ENCODE data around the gene TRIM15. TPM values are rescaled to one million over a fixed set of nuclear protein-coding genes. Genes with fewer than 3 reads are reported as not detected.

Gene TRIM15
- total RNA-seq, 1 experiment from 2014 or later = 0.20 TPM

GRCh38 chr6:30202366-30202765 lies 39.0 kb downstream of the TRIM15 start:
- Histone ChIP-seq H3K9me3 (ENCODE audit: control insufficient read depth, low read depth, low read length) (no peaks in the 10 kb centered on the region), H3K4me1 (ENCODE audit: insufficient read depth, low read length) (peaks cover 9% of the 10 kb centered on the region; the same call in 1 of the 2 replicates), H4K20me1 (ENCODE audit: control insufficient read depth, insufficient read depth, insufficient read length) (no peaks in the 10 kb centered on the region), H3T11ph (ENCODE audit: low read length) (no peak overlapping the region), H3K4me2 (ENCODE audit: insufficient read depth, insufficient read length, low read length) (no peak overlapping the region), H3K79me2 (ENCODE audit: insufficient read depth, low read length) (peaks cover 1% of the 10 kb centered on the region; the same call in 1 of the 2 replicates), H2BK12ac (ENCODE audit: insufficient read length, low read depth, low read length) (no peak overlapping the region), H2BK15ac (ENCODE audit: low read depth, low read length) (no peak overlapping the region), H4K8ac (replicated peaks; ENCODE audit: insufficient read length, low read depth, low read length) (no peak overlapping the region), H3K4ac (ENCODE audit: low read depth, low read length) (no peak overlapping the region), H2BK20ac (ENCODE audit: low read depth, low read length, poor library complexity, severe bottlenecking) (no peak overlapping the region), H3K27ac (ENCODE audit: insufficient read length, low read depth, low read length) (no peak overlapping the region), H2BK120ac (ENCODE audit: low read depth, low read length, poor library complexity, severe bottlenecking) (no peak overlapping the region), H3K23ac (ENCODE audit: insufficient read length, low read depth, low read length) (no peak overlapping the region), H3K79me1 (ENCODE audit: insufficient read depth, low read depth, low read length, poor library complexity, severe bottlenecking) (peaks cover 6% of the 10 kb centered on the region), H3K14ac (ENCODE audit: insufficient read depth, low read length) (no peak overlapping the region), H3K27me3 (ENCODE audit: insufficient read depth, low read length) (no peaks in the 10 kb centered on the region), H2BK5ac (ENCODE audit: insufficient read length, low read length) (no peak overlapping the region), H4K91ac (ENCODE audit: insufficient read length, low read depth, low read length) (no peak overlapping the region), H3K23me2 (ENCODE audit: insufficient read length, low read depth, low read length, poor library complexity, severe bottlenecking) (no peaks in the 10 kb centered on the region), H2AK5ac (ENCODE audit: insufficient read length, low read length) (no peak overlapping the region), H3K56ac (ENCODE audit: insufficient read length, low read depth, low read length) (no peak overlapping the region), H3K9ac (ENCODE audit: extremely low read depth, insufficient read length, low read length) (peak overlapping the region; percentile 3), H3K18ac (ENCODE audit: insufficient read length, low read depth, low read length) (no peak overlapping the region), H4K5ac (ENCODE audit: insufficient read length, low read depth, low read length) (no peak overlapping the region), H2AFZ (ENCODE audit: low read length) (no peak overlapping the region)
- H3K27ac Mint-ChIP-seq = no peak overlapping the region
- no peak overlapping the region for H3K4me3 Mint-ChIP-seq
- peaks cover 11 to 39% (median 25%) of the 10 kb centered on the region in 3 experiments; a peak in 6 of 7 replicates for H3K36me3 Mint-ChIP-seq (ENCODE audit: insufficient read depth in 1 of 3, low read depth in 3 of 3)
- no CpG with 5 or more reads among the region's 4 CpGs for WGBS (ENCODE audit: extremely low coverage, insufficient read length, low lambda C conversion rate)
- no peaks in the 10 kb centered on the region; the same call in 1 of the 2 replicates for H3K27me3 Mint-ChIP-seq (ENCODE audit: low read depth)
- DNase-seq = no peak
- TF ChIP-seq CTCF (conservative IDR thresholded peaks at IDR 0.05) = no peak
- no peaks in the 10 kb centered on the region for H3K9me3 Mint-ChIP-seq
- peaks cover 18 to 34% of the 10 kb centered on the region in 2 experiments for H3K4me1 Mint-ChIP-seq

Data from H9 (cell line).